Central memory CD8-positive, alpha-beta T cell (primary cell): Measurements from ENCODE around the gene SPTLC3.

Experiments used
- ATAC-seq: fragments of 150-1000 bp; cut with Tn5 transposase; replicated peaks from 2 replicates; pipeline ENCODE4 v1.10.0; 2022; ENCODE audit warnings: mild to moderate bottlenecking, moderate FRiP score, moderate number of reproducible peaks; ENCODE audit not compliant: poor library complexity, severe bottlenecking; ENCODE audit errors: extremely low read depth
- DNase-seq, 2 donors: peaks; one replicate each; pipeline ENCODE4 v3.0.0; 2021; ENCODE audit warnings: low spot score in 2 of 2
- H3K27ac Mint-ChIP-seq: one replicate; pipeline ENCODE4 v1.8.0; 2022; ENCODE audit warnings: low read depth, mild to moderate bottlenecking, moderate library complexity, mixed read lengths
- H3K27me3 Mint-ChIP-seq: one replicate; pipeline ENCODE4 v1.8.0; 2022; ENCODE audit warnings: mixed read lengths
- H3K36me3 Mint-ChIP-seq: one replicate; pipeline ENCODE4 v1.8.0; 2022; ENCODE audit warnings: mild to moderate bottlenecking, moderate library complexity, mixed read lengths; ENCODE audit not compliant: insufficient read depth
- H3K4me1 Mint-ChIP-seq: one replicate; pipeline ENCODE4 v1.8.0; 2022; ENCODE audit warnings: mixed read lengths
- H3K4me3 Mint-ChIP-seq: one replicate; pipeline ENCODE4 v1.8.0; 2022; ENCODE audit warnings: mild to moderate bottlenecking, moderate library complexity, mixed read lengths
- H3K9me3 Mint-ChIP-seq: one replicate; pipeline ENCODE4 v1.8.0; 2022; ENCODE audit warnings: mixed read lengths

SPTLC3 gene

DNA sequence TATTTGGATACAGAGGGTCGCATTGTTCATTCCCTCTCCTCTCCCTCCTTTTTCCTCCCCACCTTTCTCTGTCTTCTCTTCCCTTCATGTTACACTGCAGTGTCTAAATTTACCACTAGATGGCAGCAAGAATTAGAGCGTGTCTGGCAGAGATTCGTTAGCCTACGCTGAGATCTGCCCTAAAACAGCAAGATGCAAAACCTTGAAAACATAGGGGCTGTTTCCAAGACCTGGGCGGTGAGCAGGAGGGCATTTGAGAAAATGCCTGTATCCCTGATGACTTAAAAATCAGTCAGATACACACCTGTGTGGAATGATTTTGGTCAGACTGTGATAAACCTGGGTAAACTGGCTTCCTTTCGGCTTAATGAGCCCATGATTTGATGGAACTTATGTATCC, 110.8 kb downstream of the SPTLC3 start:
- Mint-ChIP-seq H3K4me1 (no peaks in the 10 kb centered on the region), H3K27me3 (no peaks in the 10 kb centered on the region), H3K9me3 (no peaks in the 10 kb centered on the region), H3K4me3 (no peak overlapping the region), H3K36me3 (no peaks in the 10 kb centered on the region), H3K27ac (no peak overlapping the region)
- DNase-seq (peak in 1 of 2 donors; percentile 13), ATAC-seq (no peak)

DNA sequence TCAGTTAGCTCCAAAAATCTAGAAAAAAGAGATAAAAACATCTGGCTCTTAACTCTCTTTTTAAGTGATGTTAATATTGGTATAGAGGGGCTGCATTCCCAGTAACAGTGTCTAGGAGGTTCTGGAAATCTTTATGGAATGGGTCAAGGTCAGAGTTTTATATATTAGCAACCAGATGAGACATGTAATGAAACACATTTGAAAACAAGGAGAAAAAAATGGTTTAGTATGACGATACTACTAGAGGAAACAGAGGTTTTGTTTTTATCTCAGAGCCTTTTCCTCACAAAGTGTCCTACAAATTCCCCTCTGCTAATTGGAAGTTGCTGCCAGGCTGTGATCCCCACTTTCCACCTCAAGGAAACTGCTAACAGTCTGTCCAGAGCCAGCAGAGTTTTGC, 111.7 kb downstream of the SPTLC3 start:
- no peak for DNase-seq
- no peak overlapping the region for H3K4me3 Mint-ChIP-seq
- no peaks in the 10 kb centered on the region for H3K27me3 Mint-ChIP-seq
- H3K4me1 Mint-ChIP-seq = no peaks in the 10 kb centered on the region
- no peaks in the 10 kb centered on the region for H3K9me3 Mint-ChIP-seq
- no peaks in the 10 kb centered on the region for H3K36me3 Mint-ChIP-seq
- H3K27ac Mint-ChIP-seq = no peak overlapping the region
- no peak for ATAC-seq

DNA sequence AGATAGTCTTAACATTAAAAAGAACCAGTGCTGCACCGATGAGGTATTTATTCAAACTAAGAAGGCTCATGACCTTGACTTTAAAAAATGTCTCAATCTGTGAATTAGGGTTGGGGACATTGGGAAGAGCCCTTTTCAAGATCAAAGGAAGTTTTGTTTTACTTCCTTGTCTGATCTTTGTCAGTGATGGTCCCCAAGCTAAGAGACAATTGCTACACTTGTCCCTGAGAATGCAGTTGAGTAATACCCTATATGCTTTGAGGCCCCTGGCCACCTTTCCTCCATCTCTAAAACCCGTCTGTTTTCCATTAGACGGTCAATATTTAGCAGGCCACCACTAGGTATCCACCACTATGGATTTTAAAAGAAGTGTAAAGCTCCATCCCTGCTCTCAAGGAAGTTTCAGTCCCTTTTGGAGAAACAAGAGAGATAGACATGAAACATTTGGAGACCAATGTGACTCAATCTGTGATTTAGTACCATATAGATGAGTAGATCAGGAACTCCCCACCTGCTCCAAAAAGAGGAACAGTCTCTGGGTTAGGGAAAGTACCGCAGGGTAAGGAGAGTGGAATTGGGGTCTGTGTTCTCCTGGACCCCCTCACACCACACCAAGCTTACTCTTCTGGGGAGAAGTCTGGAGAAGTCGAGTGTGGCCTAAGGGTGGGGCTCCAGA, 113.2 kb downstream of the SPTLC3 start:
- no peak overlapping the region for H3K27ac Mint-ChIP-seq
- no peak for ATAC-seq
- H3K36me3 Mint-ChIP-seq = no peaks in the 10 kb centered on the region
- no peaks in the 10 kb centered on the region for H3K27me3 Mint-ChIP-seq
- H3K4me3 Mint-ChIP-seq = no peak overlapping the region
- no peaks in the 10 kb centered on the region for H3K4me1 Mint-ChIP-seq
- DNase-seq = no peak
- H3K9me3 Mint-ChIP-seq = no peaks in the 10 kb centered on the region

GRCh38 chr20:13125486-13125885, 116.7 kb downstream of the SPTLC3 start:
- Mint-ChIP-seq H3K9me3 (no peaks in the 10 kb centered on the region), H3K27ac (no peak overlapping the region)
- ATAC-seq = no peak

GRCh38 chr20:13128173-13128572, 119.4 kb downstream of the SPTLC3 start:
- no peak overlapping the region for H3K27ac Mint-ChIP-seq
- ATAC-seq (no peak), DNase-seq (no peak)
- H3K4me3 Mint-ChIP-seq = no peak overlapping the region
- H3K9me3 Mint-ChIP-seq = no peaks in the 10 kb centered on the region
- no peaks in the 10 kb centered on the region for H3K36me3 Mint-ChIP-seq
- H3K4me1 Mint-ChIP-seq = no peaks in the 10 kb centered on the region
- peaks cover 15% of the 10 kb centered on the region for H3K27me3 Mint-ChIP-seq

More at GRCh38 chr20:13125486-13125885, 116.7 kb downstream of the SPTLC3 start:
- no peak for DNase-seq
- no peak overlapping the region for H3K4me3 Mint-ChIP-seq
- H3K27me3 Mint-ChIP-seq = no peaks in the 10 kb centered on the region
- H3K36me3 Mint-ChIP-seq = no peaks in the 10 kb centered on the region
- H3K4me1 Mint-ChIP-seq = no peaks in the 10 kb centered on the region

GRCh38 chr20:13130061-13130706, 121.4 kb downstream of the SPTLC3 start:
- Mint-ChIP-seq H3K27ac (no peak overlapping the region), H3K4me1 (no peaks in the 10 kb centered on the region), H3K4me3 (no peak overlapping the region), H3K9me3 (no peaks in the 10 kb centered on the region), H3K27me3 (peaks cover 26% of the 10 kb centered on the region), H3K36me3 (no peaks in the 10 kb centered on the region)
- ATAC-seq (no peak), DNase-seq (no peak)

DNA sequence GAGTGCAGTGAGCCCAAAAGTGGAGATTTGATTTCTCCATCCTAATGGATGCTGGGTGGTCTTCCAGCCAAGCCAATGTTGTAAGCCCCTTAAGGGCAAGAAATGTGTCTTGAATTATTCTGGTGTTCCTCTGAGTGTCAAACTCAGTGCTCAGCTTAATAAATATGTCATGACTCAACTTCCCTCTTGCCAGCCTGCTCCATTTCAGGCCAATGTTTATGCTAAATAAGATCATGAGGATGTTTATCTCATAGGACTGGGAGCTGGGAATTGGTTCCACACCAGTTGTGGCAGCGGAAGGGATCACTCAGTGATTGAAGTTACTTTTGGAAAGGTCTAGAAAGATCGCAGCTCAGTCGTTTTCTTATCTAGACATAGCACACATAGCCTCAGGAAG, 121.9 kb downstream of the SPTLC3 start:
- H3K4me1 Mint-ChIP-seq = no peaks in the 10 kb centered on the region
- no peak overlapping the region for H3K4me3 Mint-ChIP-seq
- DNase-seq = no peak
- H3K27me3 Mint-ChIP-seq = peaks cover 26% of the 10 kb centered on the region
- ATAC-seq = no peak
- H3K27ac Mint-ChIP-seq = no peak overlapping the region
- no peaks in the 10 kb centered on the region for H3K9me3 Mint-ChIP-seq
- H3K36me3 Mint-ChIP-seq = no peaks in the 10 kb centered on the region

DNA sequence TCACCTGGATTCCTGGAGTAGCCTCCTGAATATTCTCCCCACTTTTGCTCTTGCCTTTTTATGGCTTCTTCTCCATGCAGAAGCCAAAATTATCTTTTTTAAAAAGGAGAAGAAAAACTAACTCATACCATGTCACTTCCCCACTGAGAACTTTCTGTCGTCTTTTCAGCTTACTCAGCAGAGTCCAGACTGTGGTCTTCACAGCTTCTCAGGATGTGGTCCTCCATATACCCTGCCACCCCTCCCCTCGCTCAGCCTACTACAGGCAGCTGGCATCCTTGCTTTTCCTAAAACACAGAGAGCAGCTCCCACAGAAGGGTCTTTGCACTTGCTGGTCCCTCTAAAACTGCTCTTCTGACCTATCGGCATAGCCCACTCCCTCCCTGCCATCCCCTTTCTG, 122.9 kb downstream of the SPTLC3 start:
- H3K4me1 Mint-ChIP-seq = no peaks in the 10 kb centered on the region
- peaks cover 26% of the 10 kb centered on the region for H3K27me3 Mint-ChIP-seq
- H3K27ac Mint-ChIP-seq = no peak overlapping the region
- no peak for ATAC-seq
- no peaks in the 10 kb centered on the region for H3K9me3 Mint-ChIP-seq
- H3K36me3 Mint-ChIP-seq = no peaks in the 10 kb centered on the region
- no peak for DNase-seq
- no peak overlapping the region for H3K4me3 Mint-ChIP-seq

- H3K36me3 Mint-ChIP-seq = peaks cover 3% of the 10 kb centered on the region
- ATAC-seq (no peak), DNase-seq (no peak)
- peaks cover 10% of the 10 kb centered on the region for H3K27me3 Mint-ChIP-seq
- H3K4me3 Mint-ChIP-seq = no peak overlapping the region
- H3K4me1 Mint-ChIP-seq = no peaks in the 10 kb centered on the region
- peaks cover 5% of the 10 kb centered on the region for H3K9me3 Mint-ChIP-seq
- H3K27ac Mint-ChIP-seq = no peak overlapping the region
Measured at GRCh38 chr20:13139459-13140150, 130.8 kb downstream of the SPTLC3 start.

GRCh38 chr20:13140201-13140600, 131.4 kb downstream of the SPTLC3 start:
- Mint-ChIP-seq H3K9me3 (peaks cover 5% of the 10 kb centered on the region), H3K27me3 (peaks cover 8% of the 10 kb centered on the region), H3K4me1 (no peaks in the 10 kb centered on the region)

GRCh38 chr20:13140775-13141174, 132.0 kb downstream of the SPTLC3 start:
- H3K27ac Mint-ChIP-seq = no peak overlapping the region
- peaks cover 5% of the 10 kb centered on the region for H3K9me3 Mint-ChIP-seq
- H3K4me1 Mint-ChIP-seq = no peaks in the 10 kb centered on the region
- H3K36me3 Mint-ChIP-seq = peaks cover 3% of the 10 kb centered on the region
- DNase-seq (no peak), ATAC-seq (no peak)
- H3K27me3 Mint-ChIP-seq = peaks cover 8% of the 10 kb centered on the region
- no peak overlapping the region for H3K4me3 Mint-ChIP-seq

More at GRCh38 chr20:13140201-13140600, 131.4 kb downstream of the SPTLC3 start:
- Mint-ChIP-seq H3K27ac (no peak overlapping the region), H3K36me3 (peaks cover 3% of the 10 kb centered on the region), H3K4me3 (no peak overlapping the region)
- ATAC-seq (no peak), DNase-seq (no peak)

- H3K27me3 Mint-ChIP-seq = peaks cover 8% of the 10 kb centered on the region
- DNase-seq (no peak), ATAC-seq (no peak)
- H3K36me3 Mint-ChIP-seq = peaks cover 3% of the 10 kb centered on the region
- H3K4me3 Mint-ChIP-seq = no peak overlapping the region
- no peak overlapping the region for H3K27ac Mint-ChIP-seq
- H3K9me3 Mint-ChIP-seq = peaks cover 5% of the 10 kb centered on the region
- no peaks in the 10 kb centered on the region for H3K4me1 Mint-ChIP-seq
Measured at GRCh38 chr20:13141546-13141945, 132.8 kb downstream of the SPTLC3 start.

GRCh38 chr20:13142143-13142542, 133.4 kb downstream of the SPTLC3 start:
- Mint-ChIP-seq H3K36me3 (peaks cover 3% of the 10 kb centered on the region), H3K27ac (no peak overlapping the region), H3K27me3 (peaks cover 12% of the 10 kb centered on the region), H3K4me3 (no peak overlapping the region), H3K9me3 (peaks cover 5% of the 10 kb centered on the region), H3K4me1 (no peaks in the 10 kb centered on the region)
- DNase-seq (no peak), ATAC-seq (no peak)
